ENCODE measurements around the gene PMPCA. TPM values are rescaled to one million over a fixed set of nuclear protein-coding genes. Genes with fewer than 3 reads are reported as not detected.
A peak's percentile ranks its signal among the peaks of the same experiment; 100 is the strongest.

Gene PMPCA
- polyA plus RNA-seq, 2 donors: 32.0 to 38.6 TPM

DNA sequence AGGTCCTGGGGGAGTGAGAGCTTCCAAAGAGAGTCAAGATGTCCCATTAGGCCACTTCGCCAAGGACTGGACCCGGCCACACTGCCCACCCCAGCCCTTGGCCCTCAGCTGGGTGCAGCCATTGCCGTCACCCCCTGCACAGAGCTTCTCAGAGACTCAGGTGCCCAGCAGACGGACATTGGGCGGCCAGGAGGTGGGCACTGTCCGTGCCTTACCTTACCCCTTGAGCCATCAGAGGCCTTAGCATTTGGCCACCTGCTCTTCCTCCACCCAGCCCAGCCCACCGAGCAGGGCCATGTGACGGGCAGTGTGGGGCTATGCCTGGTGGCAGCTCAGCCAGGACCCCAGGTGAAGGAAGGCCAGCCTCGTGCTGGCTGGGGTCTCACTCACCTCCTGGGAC, 43.6 kb upstream of the PMPCA start:
- Histone ChIP-seq H3K36me3 (ENCODE audit: control insufficient read depth in 2 of 2, insufficient read depth in 2 of 2, low read length in 1 of 2) (peaks cover 0 to 1% of the 10 kb centered on the region in 2 donors), H3K27ac (ENCODE audit: low read depth in 2 of 2, low read length in 1 of 2) (no peak overlapping the region), H3K9me3 (ENCODE audit: control insufficient read depth in 2 of 2, insufficient read depth in 1 of 2, low read depth in 1 of 2, low read length in 1 of 2) (no peaks in the 10 kb centered on the region), H3K4me1 (ENCODE audit: control insufficient read depth in 2 of 2, insufficient read depth in 2 of 2, low read length in 1 of 2) (peaks cover 4 to 14% of the 10 kb centered on the region in 2 donors), H3K27me3 (ENCODE audit: control insufficient read depth in 1 of 2, insufficient read depth in 2 of 2, low read length in 2 of 2) (no peaks in the 10 kb centered on the region), H3K4me3 (ENCODE audit: low read depth in 1 of 2, low read length in 2 of 2) (no peak overlapping the region)
- 82 to 87% methylated on average over 9 of the region's 9 CpGs for WGBS, 2 donors

DNA sequence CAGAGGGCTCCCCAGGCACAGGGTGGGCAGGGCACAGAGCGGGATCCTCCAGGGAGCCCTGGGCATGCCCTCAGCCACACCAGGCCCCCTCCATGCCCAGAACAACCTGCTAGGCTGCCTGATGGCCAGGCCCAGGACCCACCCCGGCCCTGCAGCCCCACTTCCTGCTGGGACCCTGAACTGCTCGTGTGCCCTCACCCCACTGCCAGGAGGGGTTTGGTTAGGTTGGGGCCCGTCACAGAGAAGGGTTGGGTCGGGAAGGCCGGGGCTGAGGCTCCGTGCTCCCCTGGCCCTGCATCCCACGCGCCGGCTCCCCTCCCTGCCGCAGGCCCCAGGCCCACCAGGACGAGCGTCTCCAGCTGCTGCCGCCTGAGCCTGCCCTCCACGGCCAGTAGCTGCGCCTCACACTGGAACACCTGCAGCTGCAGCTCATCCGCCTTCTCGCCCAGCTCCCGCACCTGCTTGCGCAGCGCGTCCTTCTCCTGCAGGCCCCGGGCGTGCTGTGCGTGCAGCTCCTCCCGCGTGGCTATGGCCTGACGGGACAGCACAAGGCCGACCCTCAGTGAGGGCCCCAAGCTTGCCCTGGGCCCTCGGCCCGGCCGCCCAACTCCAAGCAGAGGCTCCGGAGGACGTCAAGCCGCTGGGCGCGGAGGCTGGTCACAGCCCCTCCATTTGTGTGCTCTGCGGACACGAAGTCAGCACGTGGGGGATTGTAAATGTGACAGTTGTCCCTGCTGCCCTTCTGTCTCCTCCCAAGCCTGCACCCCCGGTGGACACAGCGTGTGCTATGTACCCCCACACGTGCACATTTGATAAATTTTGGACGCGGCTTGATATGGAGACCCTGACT, 42.9 kb upstream of the PMPCA start:
- Histone ChIP-seq H3K36me3 (ENCODE audit: control insufficient read depth in 2 of 2, insufficient read depth in 2 of 2, low read length in 1 of 2) (no peaks in the 10 kb centered on the region), H3K27me3 (ENCODE audit: control insufficient read depth in 1 of 2, insufficient read depth in 2 of 2, low read length in 2 of 2) (no peaks in the 10 kb centered on the region), H3K9me3 (ENCODE audit: control insufficient read depth in 2 of 2, insufficient read depth in 1 of 2, low read depth in 1 of 2, low read length in 1 of 2) (no peaks in the 10 kb centered on the region), H3K4me1 (ENCODE audit: control insufficient read depth in 2 of 2, insufficient read depth in 2 of 2, low read length in 1 of 2) (peaks cover 4 to 18% of the 10 kb centered on the region in 2 donors), H3K4me3 (ENCODE audit: low read depth in 1 of 2, low read length in 2 of 2) (no peak overlapping the region), H3K27ac (ENCODE audit: low read depth in 2 of 2, low read length in 1 of 2) (no peak overlapping the region)
- 84% methylated on average over 42 to 45 of the region's 45 CpGs for WGBS, 2 donors

DNA sequence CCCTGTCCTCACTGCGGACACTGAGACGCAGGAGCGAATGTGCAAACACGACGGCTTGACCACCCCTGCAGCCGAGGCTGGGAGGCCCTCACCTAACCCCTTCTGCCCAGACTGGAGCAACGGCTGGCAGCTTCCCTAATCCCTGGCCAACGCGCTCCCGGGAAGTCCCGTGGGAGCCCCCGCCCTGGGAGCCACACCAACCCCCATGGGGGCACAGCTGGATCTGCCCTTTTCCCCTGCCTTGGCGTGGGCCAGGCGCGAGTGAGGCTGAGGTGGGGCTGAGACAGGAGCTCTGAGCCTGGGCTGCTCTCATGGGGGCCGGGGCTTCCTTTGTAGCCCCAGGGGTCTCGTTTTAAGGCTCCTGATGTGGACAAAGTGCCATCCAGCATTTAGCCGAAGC, 42.3 kb upstream of the PMPCA start:
- no peaks in the 10 kb centered on the region for H3K27me3 ChIP-seq (ENCODE audit: control insufficient read depth in 1 of 2, insufficient read depth in 2 of 2, low read length in 2 of 2)
- no peaks in the 10 kb centered on the region for H3K36me3 ChIP-seq (ENCODE audit: control insufficient read depth in 2 of 2, insufficient read depth in 2 of 2, low read length in 1 of 2)
- H3K9me3 ChIP-seq (ENCODE audit: control insufficient read depth in 2 of 2, insufficient read depth in 1 of 2, low read depth in 1 of 2, low read length in 1 of 2): no peaks in the 10 kb centered on the region
- peaks cover 4 to 24% of the 10 kb centered on the region in 2 donors for H3K4me1 ChIP-seq (ENCODE audit: control insufficient read depth in 2 of 2, insufficient read depth in 2 of 2, low read length in 1 of 2)
- H3K27ac ChIP-seq (ENCODE audit: low read depth in 2 of 2, low read length in 1 of 2): no peak overlapping the region
- no peak overlapping the region for H3K4me3 ChIP-seq (ENCODE audit: low read depth in 1 of 2, low read length in 2 of 2)
- WGBS, 2 donors: 64 to 74% methylated on average over 18 of the region's 18 CpGs

GRCh38 chr9:136370037-136370436, 40.4 kb upstream of the PMPCA start:
- H3K9me3 ChIP-seq (ENCODE audit: control insufficient read depth in 2 of 2, insufficient read depth in 1 of 2, low read depth in 1 of 2, low read length in 1 of 2): no peaks in the 10 kb centered on the region
- no peaks in the 10 kb centered on the region for H3K27me3 ChIP-seq (ENCODE audit: control insufficient read depth in 1 of 2, insufficient read depth in 2 of 2, low read length in 2 of 2)
- H3K4me3 ChIP-seq (ENCODE audit: low read depth in 1 of 2, low read length in 2 of 2): no peak overlapping the region
- no peak overlapping the region for H3K27ac ChIP-seq (ENCODE audit: low read depth in 2 of 2, low read length in 1 of 2)
- no peaks in the 10 kb centered on the region for H3K36me3 ChIP-seq (ENCODE audit: control insufficient read depth in 2 of 2, insufficient read depth in 2 of 2, low read length in 1 of 2)
- H3K4me1 ChIP-seq (ENCODE audit: control insufficient read depth in 2 of 2, insufficient read depth in 2 of 2, low read length in 1 of 2): peaks cover 0 to 17% of the 10 kb centered on the region in 2 donors
- WGBS, 2 donors: 92 to 94% methylated on average over 19 of the region's 19 CpGs

GRCh38 chr9:136370687-136371532, 39.5 kb upstream of the PMPCA start:
- Histone ChIP-seq H3K4me3 (ENCODE audit: low read depth in 1 of 2, low read length in 2 of 2) (no peak overlapping the region), H3K9me3 (ENCODE audit: control insufficient read depth in 2 of 2, insufficient read depth in 1 of 2, low read depth in 1 of 2, low read length in 1 of 2) (no peaks in the 10 kb centered on the region), H3K36me3 (ENCODE audit: control insufficient read depth in 2 of 2, insufficient read depth in 2 of 2, low read length in 1 of 2) (no peaks in the 10 kb centered on the region), H3K4me1 (ENCODE audit: control insufficient read depth in 2 of 2, insufficient read depth in 2 of 2, low read length in 1 of 2) (peaks cover 0 to 17% of the 10 kb centered on the region in 2 donors), H3K27ac (ENCODE audit: low read depth in 2 of 2, low read length in 1 of 2) (no peak overlapping the region), H3K27me3 (ENCODE audit: control insufficient read depth in 1 of 2, insufficient read depth in 2 of 2, low read length in 2 of 2) (no peaks in the 10 kb centered on the region)
- 91 to 92% methylated on average over 52 to 54 of the region's 54 CpGs for WGBS, 2 donors

DNA sequence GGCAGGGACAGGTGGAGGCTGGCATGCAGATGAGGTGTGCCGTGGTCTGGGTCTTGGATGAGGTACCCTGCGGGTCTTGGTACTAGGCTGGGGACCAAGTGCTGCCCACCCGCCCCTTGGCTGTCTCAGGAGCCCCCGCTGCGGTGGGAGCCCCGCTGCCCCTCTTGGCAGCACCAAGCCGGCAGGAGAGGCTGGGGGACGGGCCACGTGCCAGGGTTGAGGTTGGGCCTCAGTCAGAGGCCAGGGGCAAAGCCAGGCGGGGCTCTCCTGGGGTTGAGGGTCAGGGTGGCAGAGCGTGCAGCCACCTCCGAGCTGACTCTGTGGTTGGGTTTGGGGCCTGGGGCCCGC, 39.0 kb upstream of the PMPCA start:
- Histone ChIP-seq H3K4me3 (ENCODE audit: low read depth in 1 of 2, low read length in 2 of 2) (no peak overlapping the region), H3K27me3 (ENCODE audit: control insufficient read depth in 1 of 2, insufficient read depth in 2 of 2, low read length in 2 of 2) (no peaks in the 10 kb centered on the region), H3K36me3 (ENCODE audit: control insufficient read depth in 2 of 2, insufficient read depth in 2 of 2, low read length in 1 of 2) (no peaks in the 10 kb centered on the region), H3K4me1 (ENCODE audit: control insufficient read depth in 2 of 2, insufficient read depth in 2 of 2, low read length in 1 of 2) (peaks cover 0 to 17% of the 10 kb centered on the region in 2 donors), H3K9me3 (ENCODE audit: control insufficient read depth in 2 of 2, insufficient read depth in 1 of 2, low read depth in 1 of 2, low read length in 1 of 2) (no peaks in the 10 kb centered on the region), H3K27ac (ENCODE audit: low read depth in 2 of 2, low read length in 1 of 2) (no peak overlapping the region)
- WGBS, 2 donors: 86 to 89% methylated on average over 11 to 13 of the region's 13 CpGs

GRCh38 chr9:136372006-136372405, 38.5 kb upstream of the PMPCA start:
- peak overlapping the region in 1 of 2 donors; percentile 37 for H3K27ac ChIP-seq (ENCODE audit: low read depth in 2 of 2, low read length in 1 of 2)
- 88 to 91% methylated on average over 19 to 21 of the region's 21 CpGs for WGBS, 2 donors
- no peaks in the 10 kb centered on the region for H3K36me3 ChIP-seq (ENCODE audit: control insufficient read depth in 2 of 2, insufficient read depth in 2 of 2, low read length in 1 of 2)
- peaks cover 0 to 17% of the 10 kb centered on the region in 2 donors for H3K4me1 ChIP-seq (ENCODE audit: control insufficient read depth in 2 of 2, insufficient read depth in 2 of 2, low read length in 1 of 2)
- no peak overlapping the region for H3K4me3 ChIP-seq (ENCODE audit: low read depth in 1 of 2, low read length in 2 of 2)
- no peaks in the 10 kb centered on the region for H3K9me3 ChIP-seq (ENCODE audit: control insufficient read depth in 2 of 2, insufficient read depth in 1 of 2, low read depth in 1 of 2, low read length in 1 of 2)
- H3K27me3 ChIP-seq (ENCODE audit: control insufficient read depth in 1 of 2, insufficient read depth in 2 of 2, low read length in 2 of 2): no peaks in the 10 kb centered on the region

DNA sequence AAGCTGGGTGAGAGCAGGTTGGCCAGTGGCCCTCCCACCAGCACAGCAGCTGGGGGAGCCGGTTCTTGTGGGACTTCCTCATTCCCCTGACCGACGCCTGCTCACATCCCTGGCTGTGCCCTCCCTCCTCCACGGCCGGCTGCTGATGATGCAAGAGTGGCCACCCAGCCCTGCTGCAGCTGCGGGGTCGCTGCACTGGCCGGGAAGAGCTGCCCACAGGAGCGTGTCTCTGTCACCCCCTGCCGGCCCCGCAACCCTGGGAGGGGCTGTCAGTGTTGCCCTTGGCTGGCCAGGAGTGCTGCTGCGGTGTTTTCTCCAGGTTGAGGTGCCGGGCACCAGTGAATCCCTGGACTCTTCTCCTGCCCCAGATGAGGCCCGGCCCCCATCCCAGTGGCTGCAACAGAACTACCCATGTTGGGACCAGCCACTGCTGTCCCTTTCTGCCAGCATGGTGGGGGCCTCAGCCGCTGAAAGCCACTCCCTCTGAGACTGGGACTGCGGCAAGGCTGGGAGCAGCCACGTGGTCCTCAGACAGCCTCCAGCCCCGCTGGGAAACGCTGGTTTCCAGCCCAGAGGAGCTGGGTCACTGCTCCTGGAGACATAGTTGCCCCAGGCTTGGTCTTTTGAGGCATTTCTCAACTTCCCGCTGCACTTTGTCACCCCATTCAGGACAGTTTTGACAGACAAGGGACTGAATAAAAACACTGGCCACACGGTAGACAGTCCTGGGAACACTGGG, 37.7 kb upstream of the PMPCA start:
- 20 to 23% methylated on average over 21 of the region's 21 CpGs for WGBS, 2 donors
- H3K9me3 ChIP-seq (ENCODE audit: control insufficient read depth in 2 of 2, insufficient read depth in 1 of 2, low read depth in 1 of 2, low read length in 1 of 2): no peaks in the 10 kb centered on the region
- peak overlapping the region in 1 of 2 donors; percentile 16 for H3K4me3 ChIP-seq (ENCODE audit: low read depth in 1 of 2, low read length in 2 of 2)
- peaks cover 0 to 17% of the 10 kb centered on the region in 2 donors for H3K4me1 ChIP-seq (ENCODE audit: control insufficient read depth in 2 of 2, insufficient read depth in 2 of 2, low read length in 1 of 2)
- peak overlapping the region in 1 of 2 donors; percentile 37 for H3K27ac ChIP-seq (ENCODE audit: low read depth in 2 of 2, low read length in 1 of 2)
- no peaks in the 10 kb centered on the region for H3K27me3 ChIP-seq (ENCODE audit: control insufficient read depth in 1 of 2, insufficient read depth in 2 of 2, low read length in 2 of 2)
- no peaks in the 10 kb centered on the region for H3K36me3 ChIP-seq (ENCODE audit: control insufficient read depth in 2 of 2, insufficient read depth in 2 of 2, low read length in 1 of 2)

Measured in esophagus (tissue), 2 donors.